CD4-positive, alpha-beta T cell treated with Interleukin-15 for 4 hours (primary cell): Measurements from ENCODE around the gene ROM1.
"Not testable (repeated sequence)": the region's sequence is repeated elsewhere in the genome, so short reads cannot be mapped to it uniquely, and the experiment has no call there.

Experiments
- DNase-seq: peaks from one replicate; pipeline ENCODE4 v3.0.0-alpha.2; 2020; ENCODE audit warnings: low spot score

Gene ROM1

GRCh38 chr11:62610403-62610802 is 2.7 kb upstream of the ROM1 start:
- no peak for DNase-seq

GRCh38 chr11:62610814-62611704 is 2.0 kb upstream of the ROM1 start:
- no peak for DNase-seq

GRCh38 chr11:62611705-62612365 is 1.2 kb upstream of the ROM1 start:
- DNase-seq = peak; percentile 23

GRCh38 chr11:62613291-62613778 is 278 bp downstream of the ROM1 start:
- DNase-seq = no peak

GRCh38 chr11:62614275-62614674 is 1.2 kb downstream of the ROM1 start:
- DNase-seq = peak; percentile 42

GRCh38 chr11:62615521-62615920 is 2.5 kb downstream of the ROM1 start:
- no peak for DNase-seq

- not testable (repeated sequence) for DNase-seq
Observed at GRCh38 chr11:62616957-62617356, 3.9 kb downstream of the ROM1 start.

GRCh38 chr11:62621027-62621566 is 8.0 kb downstream of the ROM1 start:
- DNase-seq = no peak

- DNase-seq = peak; percentile 96
Observed at GRCh38 chr11:62621567-62622470, 8.8 kb downstream of the ROM1 start, which contains the start of gene B3GAT3. Gene B3GAT3 (minus strand): TSS chr11:62621986. CDS start chr11:62621947, 39 bp downstream.

GRCh38 chr11:62622476-62623089 is 9.5 kb downstream of the ROM1 start:
- no peak for DNase-seq

GRCh38 chr11:62627713-62628112 is 14.7 kb downstream of the ROM1 start:
- DNase-seq = no peak

- DNase-seq = no peak
Observed at GRCh38 chr11:62632492-62632891, 19.4 kb downstream of the ROM1 start.

- DNase-seq = no peak
Observed at GRCh38 chr11:62644220-62644619, 31.2 kb downstream of the ROM1 start.

GRCh38 chr11:62645671-62645945 is 32.6 kb downstream of the ROM1 start:
- no peak for DNase-seq

- peak; percentile 99 for DNase-seq
Observed at GRCh38 chr11:62645946-62646824, 33.1 kb downstream of the ROM1 start, which contains the start of gene GANAB. Gene GANAB (minus strand): TSS chr11:62646613. CDS start chr11:62646599, 14 bp downstream.

- no peak for DNase-seq
Observed at GRCh38 chr11:62646825-62647608, 34.0 kb downstream of the ROM1 start.

GRCh38 chr11:62647609-62648005 is 34.5 kb downstream of the ROM1 start:
- no peak for DNase-seq

- no peak for DNase-seq
Observed at GRCh38 chr11:62648185-62648966, 35.3 kb downstream of the ROM1 start.

GRCh38 chr11:62648967-62649364 is 35.9 kb downstream of the ROM1 start:
- DNase-seq = no peak
